Testis (tissue), 2 donors: ENCODE data around the gene RTCB.

Experiments
- POLR2A ChIP-seq: fragments of 450-650 bp; IDR thresholded peaks from one replicate; pipeline ENCODE4 v1.6.1; 2017; ENCODE audit warnings: antibody characterized with exemption, mild to moderate bottlenecking, moderate library complexity
- TF ChIP-seq, protein P1 (sequence below), 3 experiments: fragments of 450-650 bp in 2 of 3; fragments of 200-600 bp in 1 of 3; sonication (generic) in 1 of 3; IDR thresholded peaks; one replicate each; pipeline ENCODE4 v1.5.1; 2016 to 2019; ENCODE audit warnings: antibody characterized with exemption in 3 of 3, mild to moderate bottlenecking in 2 of 3, moderate library complexity in 1 of 3

- TF ChIP-seq POLR2A, result no peak
- TF ChIP-seq, protein P1, sequence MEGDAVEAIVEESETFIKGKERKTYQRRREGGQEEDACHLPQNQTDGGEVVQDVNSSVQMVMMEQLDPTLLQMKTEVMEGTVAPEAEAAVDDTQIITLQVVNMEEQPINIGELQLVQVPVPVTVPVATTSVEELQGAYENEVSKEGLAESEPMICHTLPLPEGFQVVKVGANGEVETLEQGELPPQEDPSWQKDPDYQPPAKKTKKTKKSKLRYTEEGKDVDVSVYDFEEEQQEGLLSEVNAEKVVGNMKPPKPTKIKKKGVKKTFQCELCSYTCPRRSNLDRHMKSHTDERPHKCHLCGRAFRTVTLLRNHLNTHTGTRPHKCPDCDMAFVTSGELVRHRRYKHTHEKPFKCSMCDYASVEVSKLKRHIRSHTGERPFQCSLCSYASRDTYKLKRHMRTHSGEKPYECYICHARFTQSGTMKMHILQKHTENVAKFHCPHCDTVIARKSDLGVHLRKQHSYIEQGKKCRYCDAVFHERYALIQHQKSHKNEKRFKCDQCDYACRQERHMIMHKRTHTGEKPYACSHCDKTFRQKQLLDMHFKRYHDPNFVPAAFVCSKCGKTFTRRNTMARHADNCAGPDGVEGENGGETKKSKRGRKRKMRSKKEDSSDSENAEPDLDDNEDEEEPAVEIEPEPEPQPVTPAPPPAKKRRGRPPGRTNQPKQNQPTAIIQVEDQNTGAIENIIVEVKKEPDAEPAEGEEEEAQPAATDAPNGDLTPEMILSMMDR (IDR thresholded peaks at IDR 0.05), result no peak
Measured at GRCh38 chr22:32352681-32353080, 59.4 kb downstream of the RTCB start.
